NOMO-1 treated with dmso at 0.1 percent for 144 hours (cell line): ENCODE measurements around the gene ZHX3.
"Not testable (repeated sequence)": the region's sequence is repeated elsewhere in the genome, so short reads cannot be mapped to it uniquely, and the experiment has no call there.

Source experiments
- DNase-seq: peaks from one replicate; lab custom pipeline; 2025; ENCODE audit not compliant: unreplicated experiment; lab: John Stamatoyannopoulos, UW

The ZHX3 gene

GRCh38 chr20:41260734-41261220 lies 56.8 kb downstream of the ZHX3 start:
- DNase-seq: no peak

GRCh38 chr20:41259309-41259708 lies 58.2 kb downstream of the ZHX3 start:
- DNase-seq: no peak

- no peak for DNase-seq
Measured at GRCh38 chr20:41258474-41258873, 59.1 kb downstream of the ZHX3 start.

GRCh38 chr20:41256516-41256915 lies 61.0 kb downstream of the ZHX3 start:
- DNase-seq: no peak

GRCh38 chr20:41255655-41256054 lies 61.9 kb downstream of the ZHX3 start:
- no peak for DNase-seq

- DNase-seq: peak; percentile 63
Measured at GRCh38 chr20:41249411-41250281, 67.9 kb downstream of the ZHX3 start.

- DNase-seq: no peak
Measured at GRCh38 chr20:41248368-41249024, 69.0 kb downstream of the ZHX3 start.

- no peak for DNase-seq
Measured at GRCh38 chr20:41247523-41248367, 69.8 kb downstream of the ZHX3 start.

GRCh38 chr20:41245086-41245707 lies 72.3 kb downstream of the ZHX3 start:
- DNase-seq: no peak

- DNase-seq: no peak
Measured at GRCh38 chr20:41242807-41243206, 74.7 kb downstream of the ZHX3 start.

GRCh38 chr20:41242352-41242751 lies 75.2 kb downstream of the ZHX3 start:
- no peak for DNase-seq

- not testable (repeated sequence) for DNase-seq
Measured at GRCh38 chr20:41237233-41237632, 80.3 kb downstream of the ZHX3 start.

- not testable (repeated sequence) for DNase-seq
Measured at GRCh38 chr20:41236818-41237217, 80.7 kb downstream of the ZHX3 start.

- no peak for DNase-seq
Measured at GRCh38 chr20:41234546-41234945, 83.0 kb downstream of the ZHX3 start.

- no peak for DNase-seq
Measured at GRCh38 chr20:41234041-41234440, 83.5 kb downstream of the ZHX3 start.

- DNase-seq: no peak
Measured at GRCh38 chr20:41232973-41233926, 84.3 kb downstream of the ZHX3 start.

GRCh38 chr20:41231136-41231535 lies 86.4 kb downstream of the ZHX3 start:
- no peak for DNase-seq

- DNase-seq: no peak
Measured at GRCh38 chr20:41230136-41230535, 87.4 kb downstream of the ZHX3 start.

GRCh38 chr20:41229259-41229658 lies 88.3 kb downstream of the ZHX3 start:
- DNase-seq: no peak

- DNase-seq: no peak
Measured at GRCh38 chr20:41228858-41229257, 88.7 kb downstream of the ZHX3 start.
